ENCODE data around the gene CCDC85A.

CCDC85A gene

DNA sequence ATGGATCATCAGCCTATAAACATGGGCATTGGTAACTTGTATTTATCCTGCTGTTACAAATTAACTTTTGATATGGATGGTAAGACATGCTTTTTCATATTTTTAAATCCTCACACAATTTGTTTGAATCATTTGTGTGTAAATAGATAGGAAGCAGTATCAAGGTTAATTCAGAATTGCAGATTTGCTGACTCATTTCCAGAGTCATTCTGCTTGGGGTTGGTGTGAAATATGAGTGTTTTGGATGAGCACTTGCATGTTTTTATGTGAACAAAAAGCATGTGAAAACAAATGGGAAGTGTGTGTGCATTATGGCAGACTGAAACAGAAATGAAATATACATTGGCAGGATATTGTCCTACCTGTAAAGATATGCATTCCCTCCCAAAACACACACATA, 11.8 kb downstream of the CCDC85A start:
- no peak for DNase-seq

DNA sequence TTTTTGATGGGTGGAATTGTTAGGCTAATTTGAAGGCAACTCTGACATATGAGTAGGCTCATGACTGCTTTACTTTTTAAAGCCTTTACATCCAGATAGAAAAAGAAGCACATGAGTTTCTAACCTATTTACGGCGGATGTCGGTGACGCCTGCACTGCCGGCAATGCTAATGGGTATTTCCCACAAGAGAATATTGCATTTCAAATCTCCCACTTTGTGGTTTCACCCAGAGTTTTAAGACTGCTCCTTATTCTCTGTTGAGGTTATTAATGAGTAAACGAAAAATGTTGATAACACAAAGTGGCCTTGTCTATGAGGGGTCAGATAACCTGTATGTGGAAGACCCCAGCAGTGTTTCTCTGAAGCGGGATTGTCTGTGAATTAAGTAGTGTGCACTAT, 14.0 kb downstream of the CCDC85A start:
- DNase-seq, result no peak

DNA sequence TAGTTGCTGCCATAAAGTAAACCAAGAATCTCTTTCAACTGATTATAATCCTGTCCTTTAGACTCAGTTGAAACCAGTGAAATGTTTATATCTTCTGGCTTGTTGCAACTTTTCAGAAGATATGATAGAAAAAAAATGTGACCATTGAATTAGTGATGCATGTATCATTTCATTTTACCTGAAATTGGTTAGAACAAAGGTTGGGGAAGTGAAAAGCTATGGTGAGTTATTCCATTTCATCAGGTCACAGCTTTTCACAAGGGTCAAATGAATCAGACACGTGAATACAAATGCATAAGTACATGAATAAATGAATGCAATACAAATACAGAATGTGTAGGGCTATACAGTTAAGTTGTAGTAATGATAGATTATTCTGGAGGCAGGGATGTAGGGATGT, 15.1 kb downstream of the CCDC85A start:
- DNase-seq, result no peak

DNA sequence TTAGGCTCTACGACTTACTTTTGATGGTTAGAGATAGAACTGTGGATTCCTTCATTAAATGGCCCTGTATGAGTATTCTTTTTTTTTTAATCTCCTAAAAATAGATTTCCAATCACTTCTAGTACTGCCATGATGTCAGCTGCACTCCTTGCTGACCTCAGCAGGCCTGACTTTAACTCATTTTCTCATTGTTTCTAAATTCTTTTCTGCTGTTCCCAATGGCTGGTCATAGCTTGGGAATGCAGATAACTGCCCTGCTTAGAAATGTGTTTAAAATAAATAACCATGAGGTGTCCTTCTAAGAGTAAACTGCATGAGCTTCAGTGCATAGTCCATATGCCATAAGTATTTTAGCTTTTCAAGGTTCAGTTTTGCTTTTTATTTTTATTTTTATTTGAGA, 15.7 kb downstream of the CCDC85A start:
- DNase-seq, result no peak

DNA sequence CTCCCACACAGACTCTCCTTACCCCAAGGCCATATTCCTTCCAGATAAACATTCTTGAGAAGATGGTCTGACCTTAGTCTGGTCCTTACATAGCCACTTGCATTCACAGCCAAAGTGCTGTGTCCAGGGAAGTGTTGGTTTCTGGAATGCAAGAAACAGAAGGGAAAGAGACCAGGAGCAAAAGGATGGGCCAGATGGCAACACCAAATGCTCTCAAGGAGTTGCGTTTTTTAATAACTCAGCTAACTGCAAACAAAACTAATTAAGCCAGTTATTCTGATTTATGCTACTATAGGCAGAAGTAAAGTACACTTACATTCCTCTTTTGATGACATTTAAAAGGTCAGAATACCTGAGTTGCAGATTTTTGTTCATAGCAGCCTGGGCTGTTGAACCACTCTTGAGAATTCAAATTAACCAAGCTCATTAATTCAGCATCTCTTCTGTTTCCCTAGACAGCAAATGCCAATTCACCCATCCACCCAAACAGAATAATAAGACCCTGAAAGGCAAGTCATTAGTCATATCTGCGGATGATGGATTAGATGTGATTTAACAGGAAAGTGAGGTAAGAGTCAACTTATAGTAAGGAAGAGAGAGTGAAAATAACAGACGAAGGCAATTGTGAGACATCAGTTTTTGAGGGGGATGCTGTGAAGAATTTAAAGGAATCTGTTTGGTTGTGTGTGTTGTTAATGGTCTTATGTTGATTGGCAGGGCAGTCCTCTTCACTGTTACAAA, 18.8 kb downstream of the CCDC85A start:
- no peak for DNase-seq

DNA sequence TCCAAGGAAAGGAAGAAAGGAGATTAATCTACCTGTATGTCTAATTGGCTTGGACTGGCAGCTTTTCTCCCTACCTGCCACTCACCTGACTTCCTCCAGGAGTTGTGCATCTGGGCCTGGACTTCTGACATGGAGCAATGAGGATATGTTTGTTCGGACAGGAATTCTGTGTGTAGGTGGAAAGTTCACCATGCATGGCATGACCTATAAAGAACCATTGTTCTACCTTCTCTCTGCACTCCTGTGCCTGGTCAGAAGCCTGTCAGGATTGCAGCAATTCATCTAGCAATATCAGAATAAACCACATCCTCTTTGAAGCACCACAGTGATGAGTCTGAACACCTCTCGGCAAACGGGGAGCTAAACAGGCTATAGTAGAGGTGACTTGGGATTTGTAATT, 20.8 kb downstream of the CCDC85A start:
- no peak for DNase-seq

DNA sequence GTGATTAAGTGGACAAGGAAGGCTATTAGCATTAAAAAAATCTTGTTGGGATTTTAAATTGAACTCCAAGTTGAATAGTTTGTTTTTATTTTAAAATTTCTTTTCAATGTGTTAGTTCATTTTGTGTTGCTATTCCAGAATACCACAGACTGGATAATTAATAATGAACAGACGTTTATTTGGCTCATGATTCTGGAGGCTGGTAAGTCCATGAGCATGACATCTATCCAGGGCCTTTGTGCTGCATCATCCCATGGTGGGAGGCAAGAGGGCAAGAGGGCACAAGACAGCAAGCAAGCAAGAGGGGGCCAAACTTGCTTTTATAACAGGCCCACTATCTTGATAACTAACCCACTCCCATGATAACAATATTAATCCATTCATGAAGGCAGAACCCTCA, 22.5 kb downstream of the CCDC85A start:
- DNase-seq, result no peak

DNA sequence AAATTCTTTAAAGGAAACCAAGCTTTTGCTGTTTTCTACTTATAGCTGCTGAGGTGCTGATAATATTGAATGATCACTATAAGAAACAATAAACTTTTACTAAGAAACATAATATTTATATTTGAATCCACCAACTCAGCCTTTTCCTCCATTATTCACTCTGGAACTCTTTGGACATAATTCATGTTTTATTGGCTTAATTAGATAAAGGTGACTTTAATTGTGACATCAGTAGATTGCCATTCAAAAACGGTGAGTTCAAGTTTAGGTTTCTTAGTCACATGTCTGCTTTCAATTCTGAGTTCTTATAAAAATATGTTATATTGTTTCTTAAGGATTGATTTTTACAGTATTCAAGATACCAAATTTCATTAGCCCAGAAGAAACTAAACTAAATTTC, 24.0 kb downstream of the CCDC85A start:
- DNase-seq, result no peak

DNA sequence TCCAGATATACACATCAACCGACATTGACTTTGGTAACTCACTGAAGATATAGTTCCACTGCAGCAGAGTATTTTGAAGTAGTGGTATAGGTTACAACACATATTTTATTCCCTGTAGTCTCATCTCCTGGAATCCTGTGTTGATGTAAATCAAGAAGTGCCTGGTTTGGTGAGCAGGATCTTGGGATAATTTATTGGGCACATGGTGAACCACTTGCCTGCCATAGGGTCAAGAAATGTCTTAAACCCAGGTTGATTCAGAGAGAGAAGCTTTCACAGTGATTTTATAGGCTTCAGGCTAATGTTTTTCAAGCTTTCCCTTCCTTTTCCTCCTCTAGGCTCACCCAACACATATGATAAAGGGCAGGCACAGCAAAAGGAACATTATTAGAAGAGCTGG, 24.6 kb downstream of the CCDC85A start:
- no peak for DNase-seq

DNA sequence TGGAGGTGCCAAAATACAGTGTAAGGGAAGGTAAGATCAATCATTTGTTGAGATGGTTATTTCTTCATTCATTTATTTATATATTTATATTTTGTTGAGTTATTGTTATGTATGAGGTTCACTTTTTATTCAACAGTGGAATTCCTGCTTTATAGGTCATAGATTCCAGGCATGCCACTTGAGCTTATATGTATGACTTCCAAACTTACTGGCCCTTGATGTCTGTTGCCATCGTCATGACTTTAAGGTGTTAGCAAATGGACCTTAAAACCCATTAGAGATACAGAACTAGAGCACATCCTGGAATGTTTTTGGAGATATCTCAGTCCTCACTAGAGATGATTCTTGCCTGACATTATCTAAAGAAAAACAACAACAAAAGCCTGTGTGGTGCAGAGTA, 25.9 kb downstream of the CCDC85A start:
- DNase-seq, result no peak

DNA sequence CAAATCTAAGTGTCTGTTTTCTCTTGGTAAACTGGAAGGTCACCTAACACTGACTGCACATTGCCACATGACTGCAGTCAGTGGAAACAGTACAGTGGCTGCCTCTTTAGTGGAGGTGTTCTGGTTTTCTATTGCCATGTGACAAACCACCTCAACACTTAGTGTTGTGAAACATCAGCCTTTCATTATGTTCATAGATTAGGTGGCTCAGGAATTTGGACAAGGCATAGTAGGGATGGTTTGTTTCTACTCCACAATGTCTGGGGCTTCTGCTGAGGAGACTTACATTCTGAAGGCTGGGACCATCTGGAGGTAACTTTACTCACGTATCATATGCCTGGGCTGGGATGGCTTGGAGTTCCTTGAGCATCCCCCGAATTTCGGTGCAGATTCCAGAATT, 26.5 kb downstream of the CCDC85A start:
- DNase-seq, result no peak

DNA sequence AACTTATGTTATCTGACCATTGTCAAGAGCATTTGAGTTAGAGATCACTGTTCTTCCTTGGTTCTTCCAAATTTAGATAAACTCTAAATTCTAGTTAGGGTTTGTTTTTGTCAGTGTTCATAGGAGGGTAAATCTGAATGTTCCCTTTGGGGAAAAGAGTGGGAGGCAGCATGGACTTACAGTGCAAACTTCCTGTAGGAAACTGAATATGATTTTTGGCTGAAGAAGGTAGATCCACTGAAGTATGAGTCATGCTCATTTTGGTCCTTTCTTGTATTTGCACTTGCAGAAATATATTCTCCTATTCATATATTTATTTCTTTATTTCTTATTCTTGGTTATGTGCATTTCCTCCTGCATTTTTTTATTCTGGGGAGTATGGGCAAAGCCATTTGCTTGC, 27.3 kb downstream of the CCDC85A start:
- no peak for DNase-seq

DNA sequence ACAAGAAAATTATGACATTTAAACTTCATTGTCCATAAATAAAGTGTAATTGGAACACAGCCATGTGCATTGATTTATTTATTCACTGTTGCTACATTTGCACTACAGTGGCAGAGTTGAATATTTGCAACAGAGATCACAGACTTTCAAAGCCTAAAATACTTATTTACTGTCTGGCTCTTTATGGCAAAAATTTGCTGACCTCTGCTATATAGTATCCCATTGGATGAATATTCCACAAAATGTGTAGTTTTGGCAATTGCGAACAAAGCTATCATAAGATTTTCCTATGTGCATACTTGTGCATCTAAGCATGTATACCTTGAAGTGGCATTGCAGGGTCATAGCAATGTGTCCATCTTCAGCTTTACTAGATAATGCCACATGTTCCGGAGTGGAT, 32.1 kb downstream of the CCDC85A start:
- no peak for DNase-seq

DNA sequence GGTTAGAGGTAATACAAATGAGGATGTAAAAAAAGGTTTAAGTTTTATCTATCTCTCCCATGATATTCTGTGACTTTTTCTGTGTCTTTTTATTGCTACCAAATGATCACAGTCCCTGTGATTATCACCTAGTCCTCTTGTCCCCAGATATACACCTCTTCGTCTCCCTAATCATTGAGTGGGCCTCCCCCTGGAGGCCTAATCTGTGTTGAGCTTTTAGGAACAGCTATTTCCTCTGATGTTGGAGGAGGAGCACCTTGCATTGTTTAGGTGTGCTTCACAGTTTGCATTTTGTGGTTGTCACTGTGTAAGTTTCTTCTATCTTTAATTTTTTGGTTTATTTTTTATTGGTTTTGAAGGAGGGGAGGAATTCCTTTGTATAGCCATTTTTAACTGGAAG, 33.3 kb downstream of the CCDC85A start:
- no peak for DNase-seq

DNA sequence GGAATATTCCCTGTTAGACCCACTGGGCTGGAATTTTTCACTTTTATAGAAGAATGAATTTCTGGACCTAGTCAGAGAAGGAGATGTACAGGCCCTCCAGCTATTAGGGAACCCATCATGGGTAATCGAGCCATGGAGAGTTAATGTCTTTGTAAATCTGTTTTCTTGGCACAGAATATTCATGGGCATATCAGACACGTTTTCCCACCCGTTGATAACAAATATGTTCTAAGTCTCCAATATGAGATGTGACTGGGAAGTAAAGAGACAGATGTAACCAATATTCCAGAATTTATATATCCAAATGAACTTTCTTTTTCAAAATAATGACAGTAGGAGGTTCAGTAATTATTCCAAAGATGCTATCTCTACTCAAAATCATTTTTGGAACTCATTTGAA, 38.7 kb downstream of the CCDC85A start:
- no peak for DNase-seq

DNA sequence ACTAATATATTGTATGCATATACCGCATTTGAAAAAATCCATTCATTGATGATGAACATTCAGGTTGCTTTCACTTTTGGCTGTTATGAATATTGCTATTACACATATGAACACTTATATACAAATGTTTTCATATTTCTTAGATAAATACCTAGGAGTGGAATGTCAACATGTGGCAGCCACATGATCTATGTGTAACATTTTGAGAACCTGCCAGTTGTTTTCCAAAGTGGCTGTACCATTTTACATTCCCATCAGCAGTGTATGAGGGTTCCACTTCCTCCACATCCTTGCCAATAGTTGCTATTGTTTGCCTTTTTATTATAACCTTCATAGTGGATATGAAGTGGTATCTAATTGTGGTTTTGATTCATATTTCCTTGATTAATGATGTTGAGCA, 40.5 kb downstream of the CCDC85A start:
- DNase-seq, result no peak

DNA sequence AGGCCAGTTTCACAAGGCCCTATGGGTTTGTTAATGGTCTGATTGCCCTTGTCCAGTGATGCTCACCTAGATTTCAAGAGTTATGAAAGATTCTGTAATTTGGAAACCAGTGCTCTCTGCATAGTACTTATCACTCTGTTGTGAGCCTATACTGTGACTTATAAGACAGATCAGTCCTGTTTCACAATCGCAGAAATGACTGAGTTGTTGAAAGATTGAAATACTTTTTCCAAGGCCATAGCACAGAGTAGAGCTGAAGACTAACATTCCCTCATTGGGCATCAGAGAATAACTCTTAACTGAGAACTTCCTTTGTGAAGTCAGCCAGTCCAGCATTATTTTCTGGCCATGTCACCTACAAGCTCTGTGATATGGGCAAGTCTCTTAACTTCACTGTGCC, 44.0 kb downstream of the CCDC85A start:
- no peak for DNase-seq

DNA sequence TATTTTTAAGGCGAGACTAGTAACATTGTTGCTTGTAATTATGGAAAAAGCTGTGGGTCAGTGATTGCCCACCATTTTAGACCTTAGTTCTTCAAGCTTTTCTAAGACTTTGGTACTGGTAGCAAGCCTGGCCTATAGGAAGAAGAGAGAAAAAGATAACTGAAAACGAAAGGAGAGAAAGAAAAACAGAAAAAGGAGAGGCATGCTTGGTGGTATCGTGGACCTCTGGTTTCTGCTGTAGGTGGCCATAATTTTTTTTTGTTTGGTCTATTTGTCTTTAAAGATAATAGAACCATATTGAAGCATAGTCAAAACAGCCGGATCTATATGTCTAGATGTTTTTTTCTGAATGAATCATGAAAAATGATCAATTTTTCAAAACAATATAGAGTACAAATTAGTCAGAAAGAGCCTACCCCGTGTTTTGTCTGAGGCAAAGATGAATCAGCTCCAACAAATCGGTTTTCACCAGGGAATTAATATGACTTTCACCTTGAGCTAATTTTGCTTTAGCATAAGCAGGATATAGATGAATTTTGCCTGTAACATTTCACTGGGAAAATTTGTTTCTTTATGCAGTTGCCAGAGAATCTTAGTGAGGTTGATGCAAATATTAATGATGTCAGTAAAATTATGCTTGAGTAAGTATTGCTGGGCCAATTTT, 45.7 kb downstream of the CCDC85A start:
- DNase-seq, result no peak

DNA sequence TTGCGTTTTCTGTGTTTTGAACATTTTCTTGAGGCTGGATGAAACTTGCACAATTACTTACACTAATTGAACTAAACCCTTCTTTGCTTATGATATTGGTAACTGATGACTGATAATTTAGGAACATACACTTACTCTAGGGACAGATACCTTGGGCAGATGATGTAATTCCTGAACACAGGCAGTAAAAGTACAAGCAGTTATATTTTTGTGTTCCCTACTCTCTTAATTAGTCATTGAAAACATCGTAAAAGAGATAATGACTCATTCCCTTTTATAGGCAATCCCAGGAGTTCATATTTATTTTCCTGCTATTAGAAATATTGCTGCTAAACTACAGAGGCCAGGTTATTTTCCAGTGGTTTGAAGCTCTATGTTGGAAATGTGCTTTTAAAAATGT, 46.4 kb downstream of the CCDC85A start:
- DNase-seq, result no peak

DNA sequence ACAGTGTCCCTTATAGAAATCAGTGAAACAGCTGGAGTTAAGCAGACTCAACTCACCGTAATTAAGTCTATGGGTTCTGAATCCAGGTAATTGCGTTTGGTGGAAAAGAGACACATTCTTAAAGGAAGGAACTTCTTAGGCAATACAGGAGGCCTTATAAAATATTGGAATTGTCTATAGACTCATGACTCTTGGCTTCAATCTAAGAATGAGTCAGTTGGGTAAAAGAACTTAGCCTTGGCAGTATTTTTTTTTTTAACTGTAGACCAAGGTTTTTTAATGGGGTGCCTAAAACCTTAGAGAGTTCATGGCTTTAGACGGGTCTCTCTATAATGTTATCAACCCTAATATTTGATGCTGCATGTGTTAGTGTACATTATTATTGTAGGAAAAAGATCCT, 47.6 kb downstream of the CCDC85A start:
- DNase-seq, result no peak

DNA sequence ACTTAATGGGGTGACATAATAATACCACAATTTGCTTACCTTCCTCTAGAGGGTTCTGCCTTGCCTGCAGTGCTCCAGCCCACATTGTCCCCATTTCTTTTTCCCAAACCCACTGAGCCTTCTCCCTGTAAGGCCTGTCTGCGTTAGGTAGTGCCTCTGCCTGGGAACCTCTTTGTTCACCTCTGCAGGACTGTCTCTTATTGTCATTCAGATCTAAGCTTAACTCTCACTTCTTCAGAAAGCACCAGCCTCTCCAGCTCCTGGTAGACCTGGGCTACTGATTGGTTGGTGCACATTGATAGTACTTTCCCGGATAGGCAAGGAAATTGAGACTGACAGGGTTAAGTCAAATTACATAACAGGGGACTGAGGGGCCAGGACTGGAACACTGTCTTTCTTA, 49.1 kb downstream of the CCDC85A start:
- no peak for DNase-seq

DNA sequence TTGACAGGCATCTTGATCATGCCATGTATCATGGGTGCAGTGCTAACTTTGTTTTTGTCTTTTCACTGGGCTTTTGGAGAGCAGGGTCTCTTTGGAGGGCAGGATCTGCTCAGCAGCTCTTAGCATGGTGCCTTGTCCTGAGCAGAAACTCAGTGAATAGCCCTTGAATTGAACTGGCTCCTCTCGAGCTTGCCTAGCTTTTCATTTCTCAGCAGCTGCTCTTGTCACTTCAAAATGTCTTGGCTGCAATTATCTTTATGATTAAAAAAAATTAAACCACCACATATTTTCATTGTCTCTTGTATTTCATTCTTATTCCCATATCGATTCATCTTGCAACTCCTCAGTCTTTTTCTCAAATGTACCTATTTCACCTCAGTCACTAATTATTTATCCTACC, 50.5 kb downstream of the CCDC85A start:
- DNase-seq, result no peak

DNA sequence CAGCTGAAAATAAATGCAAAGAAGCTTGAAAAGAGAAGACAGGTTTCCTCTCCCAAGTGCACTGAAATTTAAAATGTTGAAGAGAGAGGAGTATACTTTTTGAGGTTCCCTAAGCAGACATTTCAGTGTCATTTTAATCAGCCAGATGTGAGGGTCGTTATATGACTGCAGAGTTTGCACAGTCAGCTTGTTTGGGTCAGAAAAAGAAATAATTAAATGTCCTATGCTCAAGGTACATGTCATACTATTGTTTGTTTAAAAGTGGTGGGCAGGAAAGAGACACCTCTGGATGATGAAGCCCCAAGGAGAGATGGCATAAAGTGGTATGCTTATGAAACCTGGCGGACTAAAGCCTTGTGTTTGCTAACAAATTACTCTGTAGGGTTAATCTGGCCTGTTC, 55.2 kb downstream of the CCDC85A start:
- no peak for DNase-seq

DNA sequence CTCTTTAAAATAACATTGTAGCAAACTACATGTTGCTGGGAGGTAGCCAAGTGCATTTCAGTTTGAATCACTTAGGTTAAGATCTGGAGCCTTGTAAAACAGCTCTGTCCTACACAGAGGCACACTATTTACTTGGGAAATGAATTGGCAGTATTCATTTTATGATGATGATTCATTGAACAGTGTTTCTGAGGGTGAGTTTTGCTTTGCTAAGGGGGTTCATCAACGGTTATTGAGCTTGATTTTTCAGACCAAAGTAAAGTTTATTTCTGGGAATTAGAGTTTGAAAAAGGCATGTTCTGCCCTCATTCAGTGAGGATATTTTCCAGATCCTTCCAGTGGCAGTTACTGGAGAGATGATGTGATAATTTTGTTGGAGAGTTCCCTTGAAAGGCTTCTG, 55.6 kb downstream of the CCDC85A start:
- DNase-seq, result no peak

DNA sequence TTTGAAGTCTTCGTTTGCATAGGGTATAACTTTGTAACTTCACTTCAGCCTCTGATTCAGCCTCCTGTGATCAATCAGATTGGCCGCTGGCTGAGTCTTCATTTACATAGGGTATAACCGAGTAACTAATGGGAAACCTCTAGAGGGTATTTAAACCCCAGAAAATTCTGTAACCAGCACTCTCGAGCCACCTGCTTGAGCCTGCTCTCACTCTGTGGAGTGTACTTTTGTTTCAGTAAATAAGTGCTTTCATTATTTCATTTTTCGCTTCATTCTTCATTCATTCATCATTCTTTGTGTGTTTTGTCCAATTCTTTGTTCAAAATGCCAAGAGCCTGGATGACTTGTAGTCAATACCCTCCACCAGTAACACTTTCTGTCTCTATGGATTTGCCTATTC, 56.4 kb downstream of the CCDC85A start:
- no peak for DNase-seq
